Lower leg skin (tissue), 4 donors: ENCODE data around the gene SENP3. TPM values are rescaled to one million over a fixed set of nuclear protein-coding genes. Genes with fewer than 3 reads are reported as not detected.

Source experiments
- DNase-seq, 2 donors: peaks; one replicate each; pipeline ENCODE4 v3.0.0-alpha.2; 2019; ENCODE audit warnings: low spot score in 2 of 2
- H3K4me3 ChIP-seq: fragments of 200-600 bp; sonication (generic); 2 replicates; pipeline ENCODE4 v1.5.1; 2017; ENCODE audit warnings: mild to moderate bottlenecking, low read depth; ENCODE audit not compliant: poor library complexity, severe bottlenecking
- POLR2A ChIP-seq, 2 donors: fragments of 450-650 bp; IDR thresholded peaks; one replicate each; pipeline ENCODE4 v1.6.1; 2016 to 2017; ENCODE audit warnings: antibody characterized with exemption in 2 of 2, mild to moderate bottlenecking in 1 of 2, moderate library complexity in 1 of 2
- WGBS, 2 donors: methylation state at CpG; one replicate each; pipeline ENCODE4 v1.1.5; 2018; 5-methylcytosine and 5-hydroxymethylcytosine counted together
- intact Hi-C: fragments of 100-400 bp; cut with DNase I; formaldehyde crosslinking; loops from one replicate; pipeline ENCODE4 v1.15.0; 2023; ENCODE audit warnings: low total_unique reads
- total RNA-seq, 4 donors: library from RNA; depleted of rRNA; stranded (reverse); fragments of >200 nt; gene quantifications; one replicate each; pipeline ENCODE4 v1.1.0, GENCODE V29; 2016
- TF ChIP-seq, protein P1 (sequence below), 3 donors: fragments of 450-650 bp; IDR thresholded peaks; one replicate each; pipeline ENCODE4 v1.5.1; 2016; ENCODE audit warnings: antibody characterized with exemption in 3 of 3, mild to moderate bottlenecking in 3 of 3, moderate library complexity in 2 of 3

Gene SENP3
- total RNA-seq, 4 donors from 2014 or later = 39.5 to 53.0 (median 48.7) TPM

DNA sequence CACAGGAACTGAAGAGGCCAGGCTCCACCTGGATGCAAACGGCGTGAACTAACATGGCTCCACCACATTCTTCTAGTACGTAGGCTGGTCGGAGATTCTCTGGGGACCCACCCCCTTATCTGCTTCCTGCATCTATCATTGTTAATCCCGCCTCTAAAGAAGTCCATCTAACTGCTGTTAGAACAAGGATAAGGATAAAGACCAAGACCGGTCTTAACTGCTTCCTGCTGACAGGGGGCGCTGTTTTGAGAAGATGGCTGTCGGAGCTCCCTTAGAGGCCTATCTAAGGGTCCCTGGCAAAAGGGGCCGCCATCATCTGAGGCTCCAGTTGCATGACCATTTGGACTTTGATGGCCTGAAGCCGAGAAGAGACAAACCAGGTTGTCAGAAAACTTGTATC, 38.7 kb upstream of the SENP3 start:
- WGBS, 2 donors = 50 to 51% methylated on average over 10 of the region's 10 CpGs
- DNase-seq = no peak
- intact Hi-C loops = no loop called here
- H3K4me3 ChIP-seq = no peak overlapping the region
- no peak for TF ChIP-seq POLR2A (IDR thresholded peaks at IDR 0.05)
- TF ChIP-seq, protein P1, sequence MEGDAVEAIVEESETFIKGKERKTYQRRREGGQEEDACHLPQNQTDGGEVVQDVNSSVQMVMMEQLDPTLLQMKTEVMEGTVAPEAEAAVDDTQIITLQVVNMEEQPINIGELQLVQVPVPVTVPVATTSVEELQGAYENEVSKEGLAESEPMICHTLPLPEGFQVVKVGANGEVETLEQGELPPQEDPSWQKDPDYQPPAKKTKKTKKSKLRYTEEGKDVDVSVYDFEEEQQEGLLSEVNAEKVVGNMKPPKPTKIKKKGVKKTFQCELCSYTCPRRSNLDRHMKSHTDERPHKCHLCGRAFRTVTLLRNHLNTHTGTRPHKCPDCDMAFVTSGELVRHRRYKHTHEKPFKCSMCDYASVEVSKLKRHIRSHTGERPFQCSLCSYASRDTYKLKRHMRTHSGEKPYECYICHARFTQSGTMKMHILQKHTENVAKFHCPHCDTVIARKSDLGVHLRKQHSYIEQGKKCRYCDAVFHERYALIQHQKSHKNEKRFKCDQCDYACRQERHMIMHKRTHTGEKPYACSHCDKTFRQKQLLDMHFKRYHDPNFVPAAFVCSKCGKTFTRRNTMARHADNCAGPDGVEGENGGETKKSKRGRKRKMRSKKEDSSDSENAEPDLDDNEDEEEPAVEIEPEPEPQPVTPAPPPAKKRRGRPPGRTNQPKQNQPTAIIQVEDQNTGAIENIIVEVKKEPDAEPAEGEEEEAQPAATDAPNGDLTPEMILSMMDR (IDR thresholded peaks at IDR 0.05) = no peak

DNA sequence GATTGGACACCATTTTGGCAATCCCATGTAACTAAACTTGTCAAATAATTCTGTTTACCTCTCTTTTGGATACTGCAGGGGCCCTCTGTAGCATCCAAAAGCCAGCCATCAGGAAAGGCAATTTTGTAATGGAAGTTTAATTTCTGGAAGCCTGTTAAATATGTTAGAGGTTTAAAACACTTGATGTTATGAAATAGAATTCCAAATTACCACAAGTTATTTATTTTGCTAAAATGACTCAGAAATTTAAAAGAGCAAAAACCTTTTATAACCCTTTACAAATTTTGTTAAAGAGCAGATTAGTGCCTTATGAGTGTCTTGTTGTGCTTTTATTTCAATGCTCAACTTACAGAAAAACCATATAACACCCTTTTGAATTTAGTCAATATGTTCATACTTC, 32.9 kb upstream of the SENP3 start:
- no peak overlapping the region for H3K4me3 ChIP-seq
- no peak for DNase-seq
- TF ChIP-seq, protein P1 (IDR thresholded peaks at IDR 0.05) = no peak
- no peak for TF ChIP-seq POLR2A (IDR thresholded peaks at IDR 0.05)
- intact Hi-C loops = no loop called here

DNA sequence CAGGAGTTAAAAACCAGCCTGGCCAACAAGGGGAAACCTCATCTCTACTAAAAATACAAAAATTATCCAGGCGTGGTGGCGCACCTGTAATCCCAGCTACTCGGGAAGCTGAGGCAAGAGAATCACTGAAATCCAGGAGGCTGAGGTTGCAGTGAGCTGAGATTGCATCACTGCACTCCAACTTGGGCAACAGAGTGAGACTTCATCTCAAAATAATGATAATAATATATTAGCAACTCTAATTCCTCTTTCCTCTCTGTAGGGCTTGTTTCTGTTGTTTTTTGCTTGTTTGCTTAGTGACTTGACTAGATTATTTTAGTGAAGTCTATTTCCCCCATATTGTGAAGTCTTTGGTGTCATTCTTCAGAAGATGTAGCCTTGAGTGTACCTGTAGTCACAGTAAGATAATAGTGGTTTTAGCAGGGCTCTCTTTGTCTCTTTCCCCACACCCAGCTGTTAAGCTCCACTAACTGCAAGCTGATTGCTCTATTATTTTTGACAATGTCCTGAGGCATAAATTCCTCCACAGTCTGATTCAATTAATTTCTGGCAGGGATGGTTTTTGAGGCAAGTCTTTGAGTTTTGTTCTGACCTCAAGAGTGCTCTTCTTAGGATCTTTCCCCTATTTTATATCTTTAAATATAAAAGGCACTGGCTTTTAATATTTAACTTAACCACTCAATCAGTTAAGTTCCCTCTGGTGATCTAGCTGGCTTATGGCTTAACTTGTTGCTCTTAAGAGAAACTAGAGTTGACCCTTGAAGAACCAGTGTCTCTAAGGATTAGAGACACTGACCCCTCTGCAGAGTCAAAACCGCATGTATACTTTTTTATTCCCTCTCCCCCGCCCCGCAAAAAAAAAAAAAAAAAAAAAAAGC, 31.5 kb upstream of the SENP3 start:
- WGBS, 2 donors = 86% methylated on average over 6 of the region's 6 CpGs
- DNase-seq = no peak
- TF ChIP-seq, protein P1 (IDR thresholded peaks at IDR 0.05) = no peak
- no peak for TF ChIP-seq POLR2A (IDR thresholded peaks at IDR 0.05)
- no peak overlapping the region for H3K4me3 ChIP-seq
- intact Hi-C loops = no loop called here

DNA sequence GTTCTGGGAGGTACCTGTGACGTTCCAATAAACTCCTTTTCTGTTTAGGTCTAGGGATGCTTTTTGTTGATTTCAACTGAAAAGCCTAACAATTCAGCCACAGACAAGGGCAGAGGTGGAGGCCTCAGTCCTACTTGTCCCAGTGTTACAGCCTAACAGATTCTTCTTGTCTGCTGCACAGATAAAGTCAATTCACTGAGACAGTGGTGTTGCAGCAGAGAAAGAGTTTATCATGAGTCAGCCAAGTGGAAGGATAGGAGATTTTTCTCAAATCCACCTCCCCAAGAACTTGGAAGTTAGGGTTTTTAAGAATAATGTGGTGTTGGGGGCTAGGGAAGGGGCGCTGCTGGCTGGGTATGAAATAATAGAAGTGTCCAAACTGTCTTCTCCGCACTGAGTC, 23.7 kb upstream of the SENP3 start:
- no peak overlapping the region for H3K4me3 ChIP-seq
- intact Hi-C loops = no loop called here
- DNase-seq = no peak
- 61 to 83% methylated on average over 3 of the region's 3 CpGs for WGBS, 2 donors
- TF ChIP-seq, protein P1 (IDR thresholded peaks at IDR 0.05) = no peak
- no peak for TF ChIP-seq POLR2A (IDR thresholded peaks at IDR 0.05)

DNA sequence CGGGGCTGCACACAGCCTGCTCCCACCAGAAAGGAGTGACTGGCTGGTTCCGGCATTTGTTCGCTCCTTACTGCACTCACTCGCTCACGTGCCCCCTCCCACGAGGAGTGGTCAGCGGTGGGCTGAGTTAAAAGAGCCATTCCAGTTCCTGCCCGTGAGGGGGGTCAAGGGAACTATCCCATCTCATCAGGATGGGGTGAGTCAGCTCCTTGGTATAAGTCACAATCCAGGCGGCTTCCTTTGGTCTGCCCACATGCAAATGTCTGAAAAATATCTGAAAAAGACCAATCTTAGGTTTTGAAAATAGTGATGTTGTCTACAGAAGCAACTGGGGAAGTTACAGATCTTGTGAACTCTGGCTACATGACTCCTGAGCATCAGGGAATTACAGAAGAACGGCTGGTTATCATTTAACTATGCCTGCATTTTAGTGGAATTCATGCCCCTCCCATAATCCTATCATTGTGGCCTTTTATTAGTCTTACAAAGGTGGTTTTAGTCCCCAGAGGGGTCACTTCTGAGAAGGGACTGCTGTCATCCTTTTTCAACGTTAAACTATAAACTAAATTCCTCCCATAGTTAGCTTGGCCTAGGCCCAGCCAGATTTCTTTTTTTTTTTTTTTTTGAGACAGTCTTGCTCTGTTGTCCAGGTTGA, 22.7 kb upstream of the SENP3 start:
- H3K4me3 ChIP-seq = no peak overlapping the region
- TF ChIP-seq POLR2A (IDR thresholded peaks at IDR 0.05) = no peak
- TF ChIP-seq, protein P1 (IDR thresholded peaks at IDR 0.05) = no peak
- whole genome bisulfite sequencing, 2 donors = 77 to 81% methylated on average over 11 of the region's 11 CpGs
- DNase-seq = no peak
- intact Hi-C loops = no loop called here
